Measurements from ENCODE around the gene IL22RA2.

The IL22RA2 gene

DNA sequence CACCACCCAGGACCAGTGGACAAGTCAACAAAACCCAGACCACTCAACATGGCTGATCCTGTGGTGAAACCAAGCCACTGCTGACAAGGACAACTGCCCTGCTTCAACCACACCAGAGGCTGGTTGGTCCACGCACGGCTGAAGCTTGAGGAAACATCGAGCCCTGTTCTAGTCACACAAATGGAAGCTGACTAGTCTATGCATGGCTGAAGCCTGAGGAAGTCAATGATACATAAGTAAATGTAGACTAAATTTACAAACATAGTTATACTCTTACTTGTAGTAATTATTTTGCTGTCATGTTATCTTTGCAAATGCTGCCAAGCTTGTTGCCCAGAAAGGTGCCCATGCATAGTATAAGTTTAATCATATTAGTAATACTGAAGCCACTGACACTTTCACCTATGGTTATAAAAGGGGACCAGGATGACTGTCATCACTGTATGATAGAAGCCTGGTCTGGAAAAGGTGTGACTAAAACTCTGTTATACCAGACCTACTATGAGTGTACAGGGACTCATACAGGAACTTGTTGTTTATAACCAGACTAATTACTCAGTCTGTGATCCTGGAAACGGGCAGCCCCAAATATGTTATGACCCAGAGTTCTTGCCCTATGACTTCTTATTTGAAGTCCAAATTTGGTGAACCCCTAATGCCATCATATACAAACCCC, 5.6 kb downstream of the IL22RA2 start:
- DNase-seq (ENCODE audit: low read depth), result no peak

DNA sequence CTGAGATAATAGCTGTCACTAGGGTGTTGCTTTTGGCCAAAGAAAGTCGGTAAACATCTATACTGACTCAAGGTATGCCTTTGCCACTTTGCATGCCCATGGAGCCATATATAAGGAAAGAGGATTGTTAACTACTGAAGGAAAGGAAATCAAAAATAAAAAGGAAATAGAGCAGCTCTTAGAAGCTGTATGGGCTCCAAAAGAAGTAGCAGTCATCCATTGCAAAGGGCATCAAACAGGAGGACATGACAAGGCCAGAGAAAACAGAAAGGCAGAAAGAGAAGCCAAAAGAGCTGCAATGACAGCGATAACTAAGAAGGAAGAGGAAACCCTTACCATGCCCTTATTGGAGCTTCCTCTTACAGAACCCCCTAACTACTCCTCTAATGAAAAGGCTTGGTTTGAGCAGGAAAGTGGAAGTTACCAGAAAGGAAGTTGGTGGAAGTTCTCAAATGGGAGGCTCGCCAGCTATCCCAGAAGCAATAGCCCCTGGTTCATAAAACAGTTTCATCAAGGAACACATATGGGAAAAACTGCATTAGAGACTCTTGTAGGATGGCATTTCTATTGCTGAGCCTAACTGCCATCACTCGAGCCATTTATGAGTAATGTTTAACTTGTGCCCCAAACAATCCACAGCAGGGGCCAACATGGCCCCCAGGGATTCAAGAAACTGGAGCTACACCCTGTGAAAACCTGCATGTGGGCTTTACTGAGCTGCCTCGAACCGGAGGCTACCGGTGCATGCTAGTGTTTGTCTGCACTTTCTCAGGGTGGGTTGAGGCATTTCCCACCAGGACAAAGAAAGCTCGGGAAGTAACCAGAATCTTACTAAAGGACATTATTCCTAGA, 7.0 kb downstream of the IL22RA2 start:
- DNase-seq (ENCODE audit: low read depth), result no peak

DNA sequence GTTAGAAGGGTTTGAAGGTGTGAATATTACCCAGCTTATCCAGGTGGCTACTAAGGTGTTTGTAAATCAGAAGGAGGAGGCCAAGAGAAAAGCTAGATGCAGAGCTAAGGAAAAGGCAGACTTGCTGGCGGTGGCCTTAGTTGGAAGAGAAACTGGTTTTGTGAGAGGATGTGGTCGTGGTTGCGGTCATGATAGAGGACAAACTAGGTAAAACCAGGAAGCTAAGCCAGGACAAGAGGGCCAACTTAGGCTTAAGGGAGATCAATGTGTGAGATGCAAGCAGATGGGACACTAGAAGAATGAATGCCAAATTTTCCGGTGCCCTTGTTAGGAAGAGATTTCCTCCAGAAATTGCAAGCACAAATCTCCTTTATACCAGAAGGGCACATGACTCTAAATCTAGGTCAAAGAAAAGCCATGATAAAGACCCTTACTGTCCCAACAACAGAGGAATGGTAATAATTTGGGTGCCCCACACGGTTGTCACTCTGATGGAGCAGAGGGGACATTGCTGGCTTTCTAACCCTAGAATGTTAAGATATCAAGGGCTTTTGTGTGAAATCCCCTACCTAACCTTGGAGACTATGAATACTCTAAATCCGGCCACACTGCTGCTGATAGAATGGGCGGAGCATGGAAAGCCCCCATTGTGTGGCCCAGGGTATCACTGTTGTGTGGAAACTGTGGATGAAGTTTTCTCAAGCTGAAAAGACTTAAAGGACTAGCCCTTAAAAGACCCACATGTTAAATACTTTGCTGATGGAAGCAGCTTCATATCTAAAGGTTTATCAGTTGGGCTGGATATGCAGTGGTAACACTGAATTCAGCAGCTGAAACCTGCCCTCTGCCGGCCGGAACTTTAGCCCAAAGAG, 7.8 kb downstream of the IL22RA2 start:
- DNase-seq (ENCODE audit: low read depth), result no peak

DNA sequence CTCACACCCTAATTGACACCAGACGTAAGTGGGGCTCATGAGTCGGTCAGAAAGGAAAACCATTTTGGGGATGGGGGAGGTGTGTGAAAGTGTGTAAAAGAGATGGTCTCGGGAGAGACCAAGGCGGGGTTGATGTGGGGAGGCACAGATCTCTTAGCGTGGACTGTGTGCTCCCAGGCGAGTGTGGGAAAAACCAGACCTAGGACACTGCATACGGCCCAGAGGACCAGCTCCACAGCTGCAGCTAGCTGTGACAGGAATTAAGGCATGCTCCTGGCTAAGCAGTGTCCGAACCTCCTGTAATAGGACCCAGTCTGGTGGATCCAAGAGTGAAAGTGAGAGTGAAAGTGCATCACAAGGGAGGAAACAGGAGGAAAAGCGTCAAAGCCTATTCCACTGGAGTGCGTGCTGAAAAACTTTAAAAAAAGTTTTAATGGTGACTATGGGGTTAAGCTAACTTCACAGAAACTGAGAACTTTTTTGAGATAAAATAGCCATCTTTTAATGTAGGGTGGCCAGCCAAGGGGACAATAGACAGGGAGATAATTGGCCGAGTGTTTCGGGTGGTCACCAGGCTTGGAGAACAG, 9.6 kb downstream of the IL22RA2 start:
- DNase-seq (ENCODE audit: low read depth), result no peak

DNA sequence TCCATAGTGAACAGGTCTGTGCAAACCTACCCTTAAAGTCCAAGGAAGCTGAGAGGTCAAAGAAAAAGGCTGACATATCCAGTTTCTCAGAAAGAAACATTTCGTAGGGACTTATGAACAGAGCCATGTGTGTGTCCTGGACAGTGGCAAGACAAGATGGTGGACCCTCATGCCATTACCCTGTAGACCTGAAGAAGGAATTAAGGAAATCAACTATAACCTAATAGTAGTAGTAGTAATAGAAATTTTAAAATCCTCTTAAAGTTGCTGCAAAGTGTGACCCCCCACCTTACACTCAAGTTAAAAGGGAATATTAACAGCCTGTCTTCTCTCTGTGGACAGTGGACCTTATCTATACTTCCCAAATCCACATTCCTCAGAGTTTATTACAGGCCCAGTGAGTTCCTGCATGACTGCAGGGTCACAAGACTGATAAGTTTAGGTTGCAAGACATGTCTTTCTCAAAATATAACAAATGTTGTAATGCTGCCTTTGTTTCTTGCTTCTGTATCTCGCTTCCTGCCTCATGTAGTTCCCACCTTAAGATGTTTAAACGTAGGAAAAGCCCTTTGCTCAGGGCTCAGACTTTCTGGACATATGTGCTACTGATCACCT, 10.6 kb downstream of the IL22RA2 start:
- no peak for DNase-seq (ENCODE audit: low read depth)

DNA sequence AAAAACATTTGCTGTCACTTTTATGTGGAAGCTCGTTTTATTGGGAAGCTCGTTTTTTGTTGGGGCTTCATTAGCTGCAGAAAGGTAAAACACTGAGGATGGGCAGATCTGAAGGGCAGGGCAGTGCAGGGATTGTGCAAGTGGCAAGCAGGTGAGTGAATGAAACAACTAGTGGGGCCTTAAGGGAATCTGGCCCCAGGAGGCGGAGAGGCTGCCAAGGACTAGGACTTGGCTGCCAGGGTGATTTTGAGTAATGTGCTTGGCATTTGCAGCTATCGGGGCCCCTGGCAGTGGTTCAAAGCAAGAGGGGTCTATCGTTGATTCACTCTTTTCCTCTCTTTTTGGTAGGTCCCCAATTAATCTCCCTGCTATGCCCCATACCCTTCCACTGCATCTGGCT, 11.5 kb downstream of the IL22RA2 start:
- no peak for DNase-seq (ENCODE audit: low read depth)

DNA sequence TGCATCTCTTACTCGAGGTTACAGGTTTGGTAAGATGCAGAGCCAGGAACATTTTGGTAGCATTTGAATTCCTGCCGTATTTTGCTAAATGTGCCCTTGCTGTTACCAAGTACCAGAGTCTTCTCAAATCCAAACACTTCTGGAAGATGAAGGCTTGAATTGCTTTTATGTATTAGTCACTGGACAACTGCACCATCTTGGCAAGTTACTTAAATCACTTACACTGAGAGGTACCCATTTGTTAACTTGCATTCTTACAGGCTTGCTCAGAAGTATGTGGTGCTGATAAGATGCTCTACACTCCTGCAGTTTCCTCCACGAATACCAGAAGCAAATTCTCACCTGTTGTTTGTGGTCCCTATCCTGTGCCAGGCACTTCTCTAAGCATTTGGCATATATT, 12.7 kb downstream of the IL22RA2 start:
- DNase-seq (ENCODE audit: low read depth), result no peak

DNA sequence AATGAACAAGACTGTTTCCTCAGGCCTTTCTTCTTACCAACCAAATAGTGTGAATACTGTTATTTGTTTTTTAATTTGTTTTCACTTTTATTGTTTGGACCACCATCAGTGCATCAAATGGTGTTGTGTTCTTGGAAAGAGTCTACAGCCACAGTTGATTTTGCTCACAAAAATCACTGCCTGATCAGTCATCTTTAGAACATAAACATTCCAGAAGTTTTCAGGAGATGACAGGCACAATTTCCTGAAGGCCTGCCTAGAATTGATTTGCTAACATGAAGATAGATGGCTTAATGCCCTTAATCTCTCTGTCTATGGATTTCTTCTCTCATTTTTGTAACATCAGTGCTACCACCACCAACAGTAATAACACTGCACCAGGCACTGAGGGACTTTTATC, 13.5 kb downstream of the IL22RA2 start:
- no peak for DNase-seq (ENCODE audit: low read depth)

DNA sequence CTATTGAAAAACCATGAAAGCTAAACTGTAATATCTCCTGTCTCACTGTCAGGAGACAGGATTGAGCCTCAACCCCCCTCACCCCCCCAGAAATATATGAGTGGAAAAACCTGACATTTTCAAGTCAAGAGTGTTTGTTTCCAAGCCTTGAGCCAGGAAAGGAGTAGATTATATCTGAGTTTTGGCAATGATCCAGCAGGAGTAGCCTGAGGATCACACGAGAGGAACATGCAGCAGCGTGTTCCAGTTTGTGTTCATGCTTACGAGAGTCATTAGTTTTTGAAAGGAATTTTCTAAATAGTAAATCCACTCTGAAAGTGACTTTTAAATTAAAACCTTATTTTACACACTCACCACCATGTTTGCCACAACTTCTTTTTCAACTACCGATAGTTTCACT, 15.8 kb downstream of the IL22RA2 start:
- no peak for DNase-seq (ENCODE audit: low read depth)

DNA sequence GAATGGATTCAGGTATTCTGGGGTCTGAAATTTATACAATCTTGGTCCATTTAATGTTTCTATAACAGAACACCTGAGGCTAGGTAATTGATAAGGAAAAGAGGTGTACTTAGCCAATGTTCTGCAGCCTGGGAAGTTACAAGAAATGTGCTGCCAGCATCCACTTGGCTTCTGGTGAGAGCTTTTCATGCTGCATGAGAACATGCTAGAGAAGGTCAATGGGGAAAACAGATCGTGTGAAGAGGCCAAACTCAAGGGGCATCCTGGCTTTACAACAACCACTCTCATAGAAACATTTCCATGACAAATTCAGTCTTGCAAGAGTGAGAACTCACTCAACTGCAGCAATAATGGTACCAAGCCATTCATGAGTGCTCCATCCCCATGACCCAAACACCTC, 16.8 kb downstream of the IL22RA2 start:
- DNase-seq (ENCODE audit: low read depth), result no peak

DNA sequence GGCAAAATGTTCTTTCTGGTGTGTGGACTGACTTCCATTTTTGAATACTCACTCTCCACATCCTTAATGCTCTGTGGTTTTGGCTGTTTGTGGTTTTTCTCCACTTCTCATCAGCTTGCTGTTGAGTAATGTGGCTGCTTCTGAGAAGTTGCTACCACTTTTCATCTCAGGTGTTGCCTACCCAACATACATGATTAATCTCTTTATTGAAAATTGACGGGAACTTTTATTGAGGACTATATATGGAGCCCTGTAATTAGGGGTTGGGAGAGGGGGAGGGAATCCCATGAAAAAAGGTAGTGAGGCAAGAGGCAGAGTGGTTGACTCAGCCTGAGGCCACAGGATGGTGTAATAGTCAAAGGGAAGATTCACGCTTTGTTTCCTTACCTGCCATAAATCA, 17.6 kb downstream of the IL22RA2 start:
- no peak for DNase-seq (ENCODE audit: low read depth)

DNA sequence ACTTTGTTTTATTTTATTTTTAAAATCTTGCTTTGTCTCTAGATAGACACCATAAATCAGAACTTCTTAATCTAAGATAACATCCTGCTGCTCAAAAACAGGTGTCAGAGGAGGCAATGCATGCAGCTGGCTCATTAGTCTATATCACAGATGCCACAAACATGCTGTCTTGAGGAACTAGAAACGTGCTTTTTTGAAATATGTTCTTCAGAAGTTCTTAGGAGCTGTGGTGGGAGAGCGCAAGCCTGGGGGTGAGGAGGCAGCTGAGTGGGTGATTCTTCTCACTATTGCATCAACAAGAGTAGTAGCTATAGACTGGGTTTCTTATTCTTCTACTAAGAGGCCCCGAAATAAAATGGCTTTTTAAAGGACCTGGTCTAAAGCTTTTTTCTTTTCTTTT, 23.4 kb downstream of the IL22RA2 start:
- DNase-seq (ENCODE audit: low read depth), result no peak

DNA sequence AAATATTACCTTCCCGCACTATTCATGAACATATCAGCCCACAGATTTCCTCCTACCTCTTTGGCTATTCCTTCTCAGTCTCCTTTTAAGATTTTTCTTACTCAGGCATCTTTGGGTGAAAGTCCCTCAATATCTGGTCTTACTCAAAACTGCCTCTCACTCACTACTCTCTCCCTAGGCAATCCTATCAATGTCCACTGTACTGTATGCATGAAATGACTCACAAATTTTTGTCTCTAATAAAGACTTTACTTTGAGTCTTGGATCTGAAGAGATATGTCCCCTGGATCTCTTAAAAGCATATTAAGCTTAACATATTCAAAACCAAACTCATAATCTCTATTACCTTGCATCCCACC, 24.4 kb downstream of the IL22RA2 start:
- DNase-seq (ENCODE audit: low read depth), result no peak

DNA sequence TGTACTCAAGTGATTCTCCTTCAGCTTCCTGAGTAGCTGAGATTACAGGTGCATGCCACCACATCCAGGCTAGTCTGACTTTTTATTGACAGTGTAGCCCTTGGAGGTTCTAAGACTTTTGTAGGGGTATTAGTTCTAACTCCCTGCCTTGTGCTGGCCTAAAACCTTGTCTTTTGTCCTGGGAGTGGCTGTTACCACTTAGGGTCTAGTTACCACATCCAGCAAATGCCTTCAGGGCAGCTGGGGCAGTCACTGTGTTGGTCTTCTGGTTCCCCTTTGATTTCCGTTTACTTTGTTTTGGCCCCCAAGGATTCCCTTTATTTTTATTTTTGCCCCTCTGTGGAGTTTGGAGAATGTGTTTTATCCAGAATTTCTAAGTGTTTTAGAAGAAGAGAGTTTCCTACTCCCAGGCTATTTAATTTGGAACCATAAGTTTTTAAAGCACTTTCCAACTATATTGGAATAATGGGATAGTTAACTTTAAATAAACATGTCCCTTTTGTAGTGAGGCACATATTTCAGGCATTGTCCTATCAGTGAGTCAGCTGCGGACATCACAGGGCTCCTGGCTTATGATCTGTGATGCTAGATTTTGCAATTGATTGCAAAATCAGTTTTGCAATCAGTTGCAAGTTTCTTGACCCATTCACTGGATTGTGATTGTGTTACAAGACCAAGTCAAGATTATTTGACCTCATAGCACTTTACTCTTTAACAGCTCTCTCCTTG, 25.0 kb downstream of the IL22RA2 start:
- no peak for DNase-seq (ENCODE audit: low read depth)

DNA sequence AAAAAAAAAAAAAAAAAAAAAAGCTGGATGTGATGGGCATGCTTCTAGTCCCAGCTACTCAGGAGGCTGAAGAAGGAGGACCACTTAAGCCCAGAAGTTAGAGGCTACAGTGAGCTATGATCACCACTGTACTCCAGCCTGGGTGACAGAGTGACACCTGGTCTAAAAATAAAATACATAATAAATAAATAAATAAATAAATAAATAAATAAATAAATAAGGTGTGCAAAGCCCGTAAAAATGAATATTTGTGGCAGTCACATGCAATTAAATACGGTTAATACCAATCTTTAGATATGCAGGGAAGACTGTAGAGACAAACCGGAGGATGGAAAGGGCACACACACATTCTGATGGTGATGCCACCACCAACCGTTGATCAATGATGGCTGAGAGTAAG, 26.2 kb downstream of the IL22RA2 start:
- DNase-seq (ENCODE audit: low read depth), result no peak

DNA sequence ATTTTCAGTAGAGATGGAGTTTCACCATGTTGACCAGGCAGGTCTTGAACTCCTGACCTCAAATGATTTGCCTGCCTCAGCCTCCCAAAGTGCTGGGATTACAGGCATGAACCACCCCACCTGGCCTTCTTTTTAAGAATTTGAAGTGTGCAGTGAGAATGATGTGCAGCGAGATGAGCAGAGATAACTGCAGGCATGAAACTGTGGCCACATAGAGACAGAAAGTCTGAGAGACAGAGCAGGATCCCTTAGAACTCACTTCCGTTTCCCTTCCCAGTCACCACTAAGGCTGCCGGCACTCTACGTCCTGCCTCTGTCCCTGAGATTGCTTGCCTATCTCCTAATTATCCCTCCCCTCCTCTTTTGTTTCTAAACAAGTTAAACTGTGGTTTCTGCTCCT, 27.2 kb downstream of the IL22RA2 start:
- no peak for DNase-seq (ENCODE audit: low read depth)

DNA sequence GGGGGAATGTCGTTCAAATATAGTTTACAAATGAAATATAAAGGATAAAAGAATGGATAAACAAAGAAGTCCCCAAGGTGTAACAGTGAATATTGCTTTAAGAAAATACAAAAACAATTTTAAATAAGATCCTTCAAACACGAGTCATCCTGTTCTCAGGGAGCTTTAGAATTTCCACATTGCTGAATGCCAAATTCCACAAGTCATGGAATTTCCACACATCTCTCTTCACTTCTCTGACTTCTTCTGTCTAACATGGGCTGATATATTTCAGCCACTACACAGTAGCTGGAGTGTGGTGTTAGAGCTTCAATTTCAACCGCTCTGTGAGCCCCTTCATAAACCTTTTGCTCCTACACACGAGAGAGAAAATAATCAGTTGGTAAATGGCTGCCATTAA, 28.0 kb downstream of the IL22RA2 start:
- no peak for DNase-seq (ENCODE audit: low read depth)

DNA sequence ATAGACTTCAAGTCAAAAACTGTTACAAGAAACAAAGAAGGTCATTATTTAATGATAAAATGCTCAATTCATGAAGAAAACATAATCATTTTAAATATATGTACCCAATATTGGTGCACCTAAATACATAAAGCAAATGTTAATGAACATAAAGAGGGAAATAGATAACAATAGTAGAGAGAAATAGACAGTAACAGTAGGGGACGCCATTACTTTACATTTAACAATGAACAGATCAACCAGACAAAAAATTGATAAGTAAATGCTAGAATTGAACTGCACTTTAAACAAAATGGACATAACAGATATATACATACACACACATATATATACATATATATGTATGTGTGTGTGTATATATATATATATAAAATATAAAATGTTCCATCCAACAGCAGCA, 37.4 kb downstream of the IL22RA2 start:
- DNase-seq (ENCODE audit: low read depth), result no peak

DNA sequence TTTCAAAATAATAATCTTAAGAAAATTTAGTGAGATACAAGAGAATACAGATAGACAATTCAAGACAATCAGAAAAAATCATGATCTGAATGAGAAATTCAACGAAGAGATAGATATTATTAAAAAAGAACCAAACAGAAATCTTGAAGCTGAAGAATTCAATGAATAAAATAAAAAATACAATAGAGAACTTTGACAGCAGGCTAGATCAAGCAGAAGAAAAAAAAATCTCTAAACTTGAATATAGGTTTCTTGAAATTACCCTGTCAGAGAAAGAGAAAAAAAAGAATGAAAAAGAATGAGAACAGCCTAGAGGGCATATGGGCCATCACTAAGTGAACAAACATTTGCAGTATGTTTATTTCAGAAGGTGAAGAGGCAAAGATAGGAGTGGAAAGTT, 39.0 kb downstream of the IL22RA2 start:
- DNase-seq (ENCODE audit: low read depth), result no peak

DNA sequence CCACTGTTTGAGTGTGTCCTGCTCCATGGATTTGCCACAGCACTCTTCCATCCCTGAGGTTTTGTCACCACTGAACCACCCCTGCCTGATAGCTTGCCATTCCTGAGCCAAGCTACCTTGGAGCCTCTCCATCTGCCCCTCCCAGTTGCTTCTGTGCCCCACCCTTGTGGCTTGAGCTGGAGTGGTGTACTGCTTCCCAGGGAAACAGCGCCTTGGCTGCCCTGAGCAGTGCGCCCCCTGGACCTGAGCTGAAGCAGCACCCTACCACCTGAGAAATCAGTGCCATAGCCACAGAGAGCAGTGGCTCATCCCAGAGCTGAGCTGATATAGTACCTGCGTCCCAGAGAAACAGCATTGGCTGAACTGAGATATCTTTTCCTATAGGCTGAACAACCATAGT, 40.3 kb downstream of the IL22RA2 start:
- DNase-seq (ENCODE audit: low read depth), result no peak

DNA sequence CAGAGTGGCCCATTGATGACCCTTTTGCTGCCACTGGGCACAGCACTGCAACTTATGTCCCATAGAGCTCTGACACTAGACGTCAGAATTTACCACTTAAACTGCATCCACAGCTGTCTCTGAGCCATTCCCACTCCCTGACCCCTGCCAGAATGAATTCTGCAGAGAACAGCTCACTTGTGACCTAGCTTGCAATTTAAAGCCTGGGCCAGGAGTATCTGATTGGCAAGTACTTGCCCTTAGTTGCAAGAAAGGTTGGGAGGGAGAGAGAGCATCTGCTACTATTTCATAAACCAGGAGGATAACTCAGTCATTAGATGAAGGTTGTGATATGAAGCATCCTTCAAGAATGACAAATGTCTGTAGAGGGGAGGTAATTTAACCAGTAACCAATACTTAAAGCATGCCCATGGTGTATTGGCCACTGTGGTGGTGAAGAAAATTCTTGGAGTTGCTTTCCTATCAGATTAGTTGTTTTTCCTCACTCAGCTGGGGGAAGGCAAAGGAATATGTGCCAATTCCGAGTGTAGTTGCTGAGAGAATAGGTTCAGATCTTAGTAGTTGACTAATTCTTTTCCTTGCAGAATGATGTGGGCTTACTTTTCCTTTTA, 46.5 kb downstream of the IL22RA2 start:
- DNase-seq (ENCODE audit: low read depth), result no peak

Measured in T follicular helper cell (primary cell).